GM19025 (cell line): ENCODE results near the gene SLC24A3.

ENCODE experiments used
- ATAC-seq: cut with Tn5 transposase; IDR thresholded peaks from one replicate; pipeline ENCODE4 v1.9.1; 2021; ENCODE audit warnings: mild to moderate bottlenecking, low read depth, moderate library complexity; ENCODE audit not compliant: unreplicated experiment

The SLC24A3 gene

GRCh38 chr20:19522071-19522801, 309.8 kb downstream of the SLC24A3 start:
- ATAC-seq, result no peak

GRCh38 chr20:19522836-19523590, 310.6 kb downstream of the SLC24A3 start:
- no peak for ATAC-seq

- ATAC-seq, result no peak
Observed at GRCh38 chr20:19524691-19525090, 312.2 kb downstream of the SLC24A3 start.

GRCh38 chr20:19527509-19527908, 315.1 kb downstream of the SLC24A3 start:
- no peak for ATAC-seq

- no peak for ATAC-seq
Observed at GRCh38 chr20:19528286-19529030, 316.0 kb downstream of the SLC24A3 start.

GRCh38 chr20:19530006-19530405, 317.6 kb downstream of the SLC24A3 start:
- no peak for ATAC-seq

- ATAC-seq, result no peak
Observed at GRCh38 chr20:19531446-19531845, 319.0 kb downstream of the SLC24A3 start.

- no peak for ATAC-seq
Observed at GRCh38 chr20:19538556-19538955, 326.1 kb downstream of the SLC24A3 start.

GRCh38 chr20:19539191-19539590, 326.7 kb downstream of the SLC24A3 start:
- ATAC-seq, result no peak

GRCh38 chr20:19540392-19540791, 327.9 kb downstream of the SLC24A3 start:
- no peak for ATAC-seq

- no peak for ATAC-seq
Observed at GRCh38 chr20:19543101-19543500, 330.7 kb downstream of the SLC24A3 start.

GRCh38 chr20:19544684-19545083, 332.2 kb downstream of the SLC24A3 start:
- ATAC-seq, result no peak

- ATAC-seq, result no peak
Observed at GRCh38 chr20:19546648-19547047, 334.2 kb downstream of the SLC24A3 start.

GRCh38 chr20:19547547-19547946, 335.1 kb downstream of the SLC24A3 start:
- no peak for ATAC-seq

GRCh38 chr20:19549896-19550295, 337.5 kb downstream of the SLC24A3 start:
- no peak for ATAC-seq

GRCh38 chr20:19552221-19553180, 340.1 kb downstream of the SLC24A3 start:
- ATAC-seq, result no peak

- ATAC-seq, result no peak
Observed at GRCh38 chr20:19554666-19555065, 342.2 kb downstream of the SLC24A3 start.

GRCh38 chr20:19555726-19556125, 343.3 kb downstream of the SLC24A3 start:
- ATAC-seq, result no peak

- no peak for ATAC-seq
Observed at GRCh38 chr20:19557291-19557690, 344.8 kb downstream of the SLC24A3 start.

- ATAC-seq, result no peak
Observed at GRCh38 chr20:19560881-19561480, 348.5 kb downstream of the SLC24A3 start.
